Measurements from ENCODE around the gene NIPBL.
"Not testable (repeated sequence)": the region's sequence is repeated elsewhere in the genome, so short reads cannot be mapped to it uniquely, and the experiment has no call there.

The NIPBL gene

GRCh38 chr5:37043693-37044092, 167.1 kb downstream of the NIPBL start:
- no peak for DNase-seq

GRCh38 chr5:37044120-37044519, 167.6 kb downstream of the NIPBL start:
- DNase-seq = no peak

GRCh38 chr5:37045703-37046102, 169.1 kb downstream of the NIPBL start:
- DNase-seq = no peak

- DNase-seq = no peak
These were observed 171.4 kb downstream of the NIPBL start for GRCh38 chr5:37047947-37048346.

GRCh38 chr5:37054391-37054790, 177.8 kb downstream of the NIPBL start:
- no peak for DNase-seq

GRCh38 chr5:37055383-37055990, 178.9 kb downstream of the NIPBL start:
- DNase-seq = no peak

- no peak for DNase-seq
These were observed 180.2 kb downstream of the NIPBL start for GRCh38 chr5:37056762-37057161.

- no peak for DNase-seq
These were observed 183.5 kb downstream of the NIPBL start for GRCh38 chr5:37060030-37060429.

- no peak for DNase-seq
These were observed 187.2 kb downstream of the NIPBL start for GRCh38 chr5:37063739-37064138.

- DNase-seq = no peak
These were observed 187.9 kb downstream of the NIPBL start for GRCh38 chr5:37064442-37064841.

GRCh38 chr5:37071487-37071886, 194.9 kb downstream of the NIPBL start:
- no peak for DNase-seq

GRCh38 chr5:37071901-37072581, 195.5 kb downstream of the NIPBL start:
- DNase-seq = no peak

GRCh38 chr5:37075399-37075950, 198.9 kb downstream of the NIPBL start:
- no peak for DNase-seq

GRCh38 chr5:37077146-37077545, 200.6 kb downstream of the NIPBL start:
- no peak for DNase-seq

GRCh38 chr5:37080697-37081096, 204.1 kb downstream of the NIPBL start:
- DNase-seq = no peak

- DNase-seq = not testable (repeated sequence)
These were observed 206.4 kb downstream of the NIPBL start for GRCh38 chr5:37082977-37083376.

GRCh38 chr5:37086026-37086425, 209.5 kb downstream of the NIPBL start:
- not testable (repeated sequence) for DNase-seq

GRCh38 chr5:37086466-37087173, 210.1 kb downstream of the NIPBL start:
- no peak for DNase-seq

GRCh38 chr5:37088009-37088408, 211.4 kb downstream of the NIPBL start:
- no peak for DNase-seq

GRCh38 chr5:37090123-37090726, 213.7 kb downstream of the NIPBL start:
- no peak for DNase-seq

GRCh38 chr5:37090781-37091180, 214.2 kb downstream of the NIPBL start:
- DNase-seq = no peak

GRCh38 chr5:37093795-37094194, 217.2 kb downstream of the NIPBL start:
- not testable (repeated sequence) for DNase-seq

GRCh38 chr5:37099267-37099666, 222.7 kb downstream of the NIPBL start:
- DNase-seq = not testable (repeated sequence)
